ENCODE measurements around the gene SNRNP70.
"Not testable (repeated sequence)": the region's sequence is repeated elsewhere in the genome, so short reads cannot be mapped to it uniquely, and the experiment has no call there.

The SNRNP70 gene

DNA sequence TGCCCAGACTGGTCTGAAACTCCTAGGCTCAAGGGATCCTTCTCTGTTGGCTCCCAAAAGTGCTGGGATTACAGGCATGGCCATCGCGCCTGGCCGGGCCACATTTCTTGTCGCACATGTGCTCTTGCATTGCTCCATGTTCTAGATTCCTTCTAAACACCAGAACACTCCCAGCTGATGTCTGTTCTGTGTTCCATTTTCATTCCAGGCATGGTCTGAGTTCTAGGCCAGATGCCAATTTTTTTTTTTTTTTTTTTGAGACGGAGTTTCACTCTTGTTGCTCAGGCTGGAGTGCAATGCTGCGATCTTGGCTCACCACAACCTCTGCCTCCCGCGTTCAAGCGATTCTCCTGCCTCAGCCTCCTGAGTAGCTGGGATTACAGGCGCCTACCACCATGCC, 36.6 kb downstream of the SNRNP70 start:
- not testable (repeated sequence) for DNase-seq

GRCh38 chr19:49123285-49123684, 38.0 kb downstream of the SNRNP70 start:
- DNase-seq = not testable (repeated sequence)

DNA sequence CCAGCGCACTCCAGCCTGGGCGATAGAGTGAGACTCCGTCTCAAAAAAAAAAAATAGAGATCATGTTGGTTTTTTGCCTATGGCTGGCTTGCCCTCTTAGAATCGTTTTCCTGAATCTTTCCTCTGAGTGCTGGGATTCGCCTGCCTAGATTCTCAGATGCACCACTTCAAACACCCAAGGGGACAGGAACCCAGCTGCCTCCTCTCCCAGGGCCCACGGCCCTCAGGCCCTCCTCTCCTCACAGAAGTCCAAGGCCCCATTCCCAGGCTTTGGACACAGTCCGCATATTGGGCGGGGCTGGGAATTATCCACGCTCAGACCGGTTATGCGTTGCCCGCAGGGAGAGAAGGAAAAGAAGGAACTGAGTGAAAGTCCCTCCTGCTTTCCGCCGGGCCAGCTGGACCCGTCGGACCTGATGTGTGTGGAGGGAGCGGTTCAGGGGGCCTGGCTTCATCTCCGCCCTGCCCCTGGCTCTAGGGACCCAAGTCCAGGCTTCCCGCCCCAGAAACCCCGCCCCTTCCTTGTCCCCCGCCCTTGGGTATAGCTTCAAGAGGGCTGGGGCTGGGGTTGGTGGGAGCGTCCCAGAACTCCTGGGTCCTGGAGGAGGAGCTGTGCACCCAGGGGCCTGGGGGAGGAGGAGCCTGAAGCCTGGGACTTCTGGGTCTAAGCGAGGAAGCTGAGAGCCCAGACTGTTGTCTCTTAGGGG, 39.9 kb downstream of the SNRNP70 start:
- DNase-seq = no peak

DNA sequence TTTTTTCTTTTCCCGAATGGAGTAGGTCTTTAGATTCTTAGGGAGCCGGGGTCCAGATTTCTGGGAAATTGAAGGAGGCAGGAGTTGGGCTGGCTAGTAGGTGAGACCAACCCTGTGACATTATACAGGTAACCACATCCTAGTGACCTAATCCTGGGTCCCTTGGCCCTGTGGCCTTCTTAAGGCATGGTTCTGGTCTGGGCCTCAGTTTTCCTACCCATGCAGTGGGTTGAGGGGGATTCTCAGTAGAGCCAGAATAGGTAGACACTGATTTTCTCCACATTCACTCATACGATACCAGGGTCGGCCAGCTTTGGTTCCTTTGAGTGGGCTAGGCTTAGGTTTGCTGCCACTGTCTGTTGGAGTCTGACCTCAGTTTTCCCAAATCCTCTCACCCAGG, 41.3 kb downstream of the SNRNP70 start:
- no peak for DNase-seq

GRCh38 chr19:49127225-49127624, 42.0 kb downstream of the SNRNP70 start:
- DNase-seq = not testable (repeated sequence)

DNA sequence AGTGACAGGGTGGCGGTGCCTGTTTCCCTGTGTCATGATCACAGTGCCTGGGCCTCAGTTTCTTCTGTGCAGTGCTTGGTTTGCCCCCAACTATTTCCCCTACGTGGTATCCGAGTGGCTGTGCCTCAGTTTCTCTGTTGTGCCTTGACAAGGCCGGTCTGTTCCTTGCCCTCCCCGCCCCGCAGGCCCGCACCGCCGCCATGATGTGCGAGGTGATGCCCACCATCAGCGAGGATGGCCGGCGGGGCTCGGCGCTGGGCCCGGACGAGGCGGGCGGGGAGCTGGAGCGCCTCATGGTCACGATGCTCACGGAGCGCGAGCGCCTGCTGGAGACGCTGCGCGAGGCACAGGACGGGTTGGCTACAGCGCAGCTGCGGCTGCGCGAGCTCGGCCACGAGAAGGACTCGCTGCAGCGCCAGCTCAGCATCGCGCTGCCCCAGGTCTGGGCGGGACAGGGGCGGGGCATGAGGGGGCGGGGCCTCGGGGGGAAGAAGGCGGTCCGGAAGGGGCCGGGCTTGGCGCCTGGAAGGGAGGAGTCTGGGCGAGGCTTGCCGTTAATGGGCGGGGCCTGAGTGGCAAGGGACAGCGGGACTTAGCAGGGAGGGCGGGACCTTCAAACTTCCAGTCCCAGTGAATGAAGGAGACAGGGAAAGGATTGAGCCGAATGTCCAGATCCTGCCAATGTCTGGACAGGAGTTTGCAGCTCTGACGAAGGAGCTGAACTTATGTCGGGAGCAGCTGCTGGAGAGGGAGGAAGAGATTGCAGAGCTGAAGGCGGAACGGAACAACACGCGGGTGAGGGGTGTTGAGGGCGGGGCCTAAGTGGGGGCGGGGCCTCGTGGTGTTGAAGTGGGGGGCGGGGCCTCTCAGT, 42.7 kb downstream of the SNRNP70 start:
- DNase-seq = peak; percentile 89 to 96 (median 93)

- DNase-seq = no peak
Observed at GRCh38 chr19:49128545-49129237, 43.4 kb downstream of the SNRNP70 start.

DNA sequence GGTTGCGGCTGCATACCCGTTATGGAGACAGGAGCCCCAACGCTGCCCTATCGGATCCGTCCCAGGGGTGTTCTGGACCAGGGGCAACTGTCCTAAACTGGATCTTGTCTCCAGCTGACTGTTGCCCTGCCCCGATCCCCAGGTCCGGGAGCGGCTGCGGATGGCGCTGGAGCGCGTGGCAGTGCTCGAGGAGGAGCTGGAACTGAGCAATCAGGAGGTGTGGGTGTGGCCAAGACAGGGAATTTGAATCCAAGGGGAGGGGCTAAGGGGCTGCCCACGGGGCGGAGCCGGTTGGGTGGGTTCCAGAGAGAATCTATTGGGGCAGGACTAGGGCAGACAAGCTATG, 44.0 kb downstream of the SNRNP70 start:
- DNase-seq = no peak

- DNase-seq = no peak
Observed at GRCh38 chr19:49130325-49130724, 45.1 kb downstream of the SNRNP70 start.

DNA sequence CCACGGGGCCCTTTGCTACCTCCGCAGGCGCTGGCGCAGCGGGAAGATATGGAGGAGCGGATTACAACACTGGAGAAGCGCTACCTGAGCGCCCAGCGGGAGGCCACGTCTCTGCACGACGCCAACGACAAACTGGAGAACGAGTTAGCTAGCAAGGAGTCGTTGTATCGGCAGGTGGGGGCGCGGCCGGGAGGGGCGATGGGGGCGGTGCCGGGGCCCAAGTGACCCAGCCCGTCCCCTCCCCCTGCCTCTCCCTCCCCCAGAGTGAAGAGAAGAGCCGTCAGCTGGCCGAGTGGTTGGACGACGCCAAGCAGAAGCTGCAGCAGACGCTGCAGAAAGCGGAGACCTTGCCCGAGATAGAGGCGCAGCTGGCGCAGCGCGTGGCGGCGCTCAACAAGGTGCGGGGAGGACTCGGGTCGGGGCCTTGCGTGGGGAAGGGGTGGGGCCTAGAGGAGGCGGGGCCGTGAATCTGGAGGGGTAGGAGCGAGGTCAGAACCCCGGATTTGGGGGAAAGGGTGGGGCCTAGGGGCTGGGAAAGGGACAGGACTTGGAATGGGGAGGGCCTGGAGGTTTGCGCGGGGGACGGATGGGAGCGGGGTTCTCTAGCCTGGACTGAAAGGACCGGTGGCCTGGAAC, 47.8 kb downstream of the SNRNP70 start:
- peak in 3 of 5 donors; percentile 31 to 51 (median 41) for DNase-seq

DNA sequence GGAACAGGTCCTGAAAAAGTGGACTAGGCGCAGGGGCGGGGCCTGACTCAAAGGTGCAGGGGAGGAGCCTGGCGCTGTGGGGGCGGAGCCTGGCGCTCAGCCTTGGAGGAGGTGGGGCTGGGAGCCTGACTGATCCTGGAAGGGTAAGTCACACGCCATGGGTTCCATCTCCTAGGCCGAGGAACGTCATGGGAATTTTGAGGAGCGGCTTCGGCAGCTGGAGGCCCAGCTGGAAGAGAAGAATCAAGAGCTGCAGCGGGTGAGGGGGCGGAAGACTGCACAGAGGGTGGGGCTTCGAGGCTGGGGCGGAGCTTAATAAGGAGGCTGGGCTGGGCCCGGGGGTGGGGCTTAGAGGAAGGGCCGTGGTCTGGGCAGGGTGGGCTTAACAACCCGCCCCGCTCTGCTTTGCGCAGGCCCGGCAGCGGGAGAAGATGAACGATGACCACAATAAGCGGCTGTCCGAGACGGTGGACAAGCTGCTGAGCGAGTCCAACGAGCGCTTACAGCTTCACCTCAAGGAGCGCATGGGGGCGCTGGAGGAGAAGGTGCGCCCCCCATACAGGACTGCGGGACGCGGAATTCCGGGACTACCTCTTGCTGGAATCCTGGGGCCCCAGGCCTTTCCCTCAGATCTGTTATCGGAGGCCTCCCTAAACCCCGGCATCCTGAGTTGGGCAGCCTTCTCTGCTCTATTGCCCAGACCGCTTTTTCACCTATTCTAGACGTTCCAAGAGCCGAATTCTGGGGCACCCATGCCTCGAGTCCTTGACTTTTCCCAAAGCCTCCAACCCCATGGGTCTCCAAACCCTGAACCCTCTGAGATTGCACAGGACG, 48.6 kb downstream of the SNRNP70 start:
- DNase-seq = peak in 3 of 5 donors; percentile 44 to 58 (median 50)

- no peak for DNase-seq
Observed at GRCh38 chr19:49135686-49136085, 50.4 kb downstream of the SNRNP70 start.

DNA sequence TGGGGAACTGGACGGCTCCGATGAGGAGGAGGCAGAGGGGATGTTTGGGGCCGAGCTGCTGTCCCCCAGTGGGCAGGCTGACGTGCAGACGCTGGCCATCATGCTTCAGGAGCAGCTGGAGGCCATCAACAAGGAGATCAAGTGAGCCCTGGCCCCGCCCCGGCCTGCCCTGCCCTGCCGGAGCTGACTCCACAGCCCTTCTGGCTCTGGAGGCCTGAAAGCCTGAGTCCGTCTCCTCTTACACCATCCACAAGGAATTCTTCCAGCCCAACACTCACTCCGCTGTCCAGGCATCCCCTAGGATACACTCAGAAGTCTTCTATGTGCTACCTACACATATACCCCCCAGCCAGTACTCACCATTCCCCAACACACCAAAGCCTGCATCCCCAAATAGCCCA, 51.5 kb downstream of the SNRNP70 start:
- DNase-seq = no peak

DNA sequence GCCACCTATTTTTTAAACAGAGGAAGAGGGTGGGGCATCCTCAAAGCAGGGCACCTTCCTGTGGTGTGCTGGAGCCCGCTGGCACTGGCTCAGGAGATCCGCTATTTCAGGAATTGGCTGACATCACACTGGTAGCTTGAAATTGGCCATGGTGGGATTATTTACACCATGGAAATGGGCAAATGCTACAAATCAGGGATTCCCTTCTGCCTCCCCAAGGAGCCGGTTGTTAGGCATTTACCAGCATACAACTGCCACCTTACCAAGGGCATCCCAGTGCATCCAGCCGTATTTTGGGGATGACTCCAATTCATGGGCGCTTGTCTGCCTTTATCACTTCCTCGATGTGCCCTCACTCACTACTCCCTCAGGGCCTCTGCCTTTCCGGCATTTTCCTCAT, 55.7 kb downstream of the SNRNP70 start:
- no peak for DNase-seq

DNA sequence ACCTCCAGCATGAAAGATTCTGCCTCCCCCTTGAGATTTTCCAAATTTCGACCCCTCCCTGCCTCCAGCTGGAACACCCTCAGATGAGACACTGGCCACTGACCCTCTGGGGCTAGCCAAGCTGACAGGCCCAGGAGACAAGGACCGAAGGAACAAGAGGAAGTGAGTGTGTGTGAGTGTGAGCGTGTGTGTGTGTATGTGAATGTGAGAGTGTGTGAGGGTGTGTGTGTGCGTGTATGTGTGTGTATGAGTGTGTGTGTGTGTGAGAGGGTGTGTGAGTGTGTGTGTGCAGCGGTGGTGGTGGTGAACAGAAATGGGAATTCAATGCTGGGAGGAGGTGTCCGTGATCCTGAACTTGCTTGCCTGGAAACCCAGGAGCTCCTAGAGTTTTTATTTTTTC, 56.1 kb downstream of the SNRNP70 start:
- DNase-seq = no peak

DNA sequence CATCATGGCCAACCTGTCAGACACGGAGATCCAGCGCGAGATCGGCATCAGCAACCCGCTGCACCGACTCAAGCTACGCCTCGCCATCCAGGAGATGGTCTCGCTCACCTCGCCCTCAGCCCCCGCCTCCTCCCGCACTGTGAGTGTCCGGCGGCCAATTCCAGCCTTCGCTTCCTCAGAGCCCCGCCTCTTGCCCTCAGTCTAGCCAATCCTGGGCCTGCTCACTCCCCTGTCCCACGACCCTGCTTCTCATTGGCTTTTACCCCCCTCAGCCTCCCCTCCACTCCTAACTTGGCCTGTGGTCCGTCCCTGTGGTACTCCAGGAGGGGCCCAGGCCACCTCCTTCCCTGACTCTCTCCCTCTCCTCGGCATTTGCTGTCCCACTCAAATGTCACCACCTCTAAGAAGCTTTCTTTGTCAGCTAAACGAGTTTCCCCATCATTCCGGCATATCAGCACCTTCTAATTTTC, 57.6 kb downstream of the SNRNP70 start:
- DNase-seq = peak in 2 of 5 donors; percentile 36 to 72

DNA sequence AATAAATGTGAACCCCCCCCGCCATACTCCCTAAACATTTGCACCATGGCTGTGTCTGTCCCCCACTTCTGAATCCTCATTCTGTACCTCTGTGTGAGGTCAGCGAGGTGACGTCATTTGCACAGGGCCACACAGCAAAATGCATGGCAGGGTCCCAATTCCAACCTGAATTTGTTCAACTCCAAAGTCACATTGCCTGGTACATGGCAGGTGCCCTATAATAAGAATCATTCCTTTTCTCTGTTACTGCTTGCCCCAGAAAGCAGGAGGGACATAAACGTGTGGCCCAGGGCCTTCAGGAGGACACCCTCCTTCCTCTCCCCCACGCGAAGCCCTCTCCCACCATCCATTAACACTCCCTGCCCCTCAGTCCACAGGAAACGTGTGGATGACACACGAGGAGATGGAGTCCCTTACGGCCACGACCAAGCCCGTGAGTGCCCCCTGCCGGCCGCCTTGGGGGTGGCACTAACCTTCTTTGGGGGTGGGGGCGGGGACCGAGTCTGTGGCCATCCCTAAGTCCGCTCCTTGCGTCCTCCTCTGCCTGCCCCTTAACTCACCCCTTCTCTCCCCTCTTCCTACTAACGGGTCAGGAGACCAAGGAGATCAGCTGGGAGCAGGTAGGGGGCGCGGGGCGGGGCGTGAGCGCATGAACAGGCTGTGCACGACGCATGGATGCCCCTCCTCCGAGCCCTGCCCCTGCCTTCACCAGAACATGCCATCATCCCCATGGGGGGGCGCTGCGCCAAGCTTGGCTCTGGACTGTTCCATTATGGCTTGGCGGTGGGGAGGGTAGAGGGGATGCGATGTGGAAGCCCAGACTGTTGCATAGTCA, 60.5 kb downstream of the SNRNP70 start:
- peak; percentile 50 to 73 (median 68) for DNase-seq

DNA sequence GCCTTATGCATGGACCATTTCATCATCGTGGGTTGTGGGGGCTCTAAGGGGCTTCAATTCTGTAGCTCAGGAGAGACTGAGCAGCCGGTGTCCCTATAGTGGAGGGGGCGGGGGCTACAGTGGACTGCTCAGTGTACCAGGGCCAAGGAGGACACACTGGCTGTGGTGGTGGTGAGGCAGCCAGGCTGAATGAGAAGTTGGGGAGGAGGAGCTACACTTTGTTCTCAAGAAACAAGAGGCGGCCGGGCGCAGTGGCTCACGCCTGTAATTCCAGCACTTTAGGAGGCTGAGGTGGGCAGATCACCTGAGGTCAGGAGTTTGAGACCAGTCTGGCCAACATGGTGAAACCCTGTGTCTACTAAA, 61.1 kb downstream of the SNRNP70 start:
- DNase-seq = not testable (repeated sequence)

DNA sequence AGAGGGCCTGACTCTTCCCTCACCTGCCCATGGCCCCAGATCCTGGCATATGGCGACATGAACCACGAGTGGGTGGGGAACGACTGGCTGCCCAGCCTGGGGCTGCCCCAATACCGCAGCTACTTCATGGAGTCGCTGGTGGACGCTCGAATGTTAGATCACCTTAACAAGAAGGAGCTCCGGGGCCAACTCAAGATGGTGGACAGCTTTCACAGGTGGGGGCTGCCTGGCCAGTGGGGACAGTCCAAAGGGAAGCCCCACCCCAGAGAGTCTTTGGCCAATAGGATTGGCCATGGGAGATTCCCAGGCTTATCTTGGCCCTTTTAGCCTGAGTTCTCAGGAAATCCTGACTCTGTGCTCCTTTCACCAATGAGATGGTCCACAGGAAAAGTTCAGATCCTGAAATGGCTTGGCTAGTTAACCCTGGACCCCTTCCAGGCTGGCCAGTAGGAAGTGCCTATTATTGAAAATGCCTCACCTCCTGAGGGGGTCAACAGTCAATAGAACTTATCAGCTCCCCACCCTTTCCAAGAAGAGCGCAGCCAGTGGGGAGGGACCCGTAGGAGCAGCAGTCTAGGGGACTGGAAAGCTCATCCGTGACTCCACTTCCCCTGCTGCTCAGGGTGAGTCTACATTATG, 62.9 kb downstream of the SNRNP70 start:
- DNase-seq = no peak
